Activated T-helper 1 cell treated with anti-CD3 and anti-CD28 coated beads, Interleukin-12 subunit alpha, Interleukin-12 subunit beta, Interleukin-2, Interleukin-4 antibody, amounts not matched to agents 30 ng/mL and 10 ng/mL and 1 ng/mL, durations not matched to agents 14 hours and 24 hours and 36 hours (primary cell): ENCODE measurements around the gene HSD11B1. TPM values are rescaled to one million over a fixed set of nuclear protein-coding genes. Genes with fewer than 3 reads are reported as not detected.

Source experiments
- DNase-seq: peaks from one replicate; pipeline ENCODE4 v3.0.0; 2021; ENCODE audit warnings: low spot score
- H3K27ac Mint-ChIP-seq: one replicate; pipeline ENCODE4 v1.8.0; 2021; ENCODE audit warnings: mild to moderate bottlenecking, mixed read lengths
- H3K27me3 Mint-ChIP-seq: one replicate; pipeline ENCODE4 v1.8.0; 2022; ENCODE audit warnings: mild to moderate bottlenecking, moderate library complexity, mixed read lengths; ENCODE audit not compliant: insufficient read depth
- H3K36me3 Mint-ChIP-seq: one replicate; pipeline ENCODE4 v1.8.0; 2021; ENCODE audit warnings: low read depth, mixed read lengths
- H3K4me1 Mint-ChIP-seq: one replicate; pipeline ENCODE4 v1.8.0; 2021; ENCODE audit warnings: low read depth, mixed read lengths
- H3K4me3 Mint-ChIP-seq: one replicate; pipeline ENCODE4 v1.8.0; 2021; ENCODE audit warnings: mild to moderate bottlenecking, moderate library complexity, mixed read lengths
- H3K9me3 Mint-ChIP-seq: one replicate; pipeline ENCODE4 v1.8.0; 2021; ENCODE audit warnings: mixed read lengths
- intact Hi-C: fragments of 100-400 bp; cut with micrococcal nuclease; formaldehyde crosslinking; loops from one replicate; pipeline ENCODE4 v1.15.1; 2024
- total RNA-seq: library from RNA; stranded (reverse); gene quantifications from 2 replicates; pipeline ENCODE4 v1.2.3, GENCODE V29; 2022

Gene HSD11B1
- 15.9 and 17.9 TPM in 2 replicates for total RNA-seq

- Mint-ChIP-seq H3K27ac (peak within 1 kb of the TSS; percentile 80), H3K4me3 (peak within 1 kb of the TSS; percentile 58), H3K27me3 (no peaks in the 10 kb centered on the region), H3K9me3 (no peaks in the 10 kb centered on the region), H3K4me1 (peaks cover 72% of the 10 kb centered on the region), H3K36me3 (peaks cover 37% of the 10 kb centered on the region)
- DNase-seq, result no peak
- intact Hi-C loops, result loop anchor here (1.0 kb wide), 2 partner anchors 13 to 45 kb away; no protein-coding TSS in a partner anchor
Measured at GRCh38 chr1:209704584-209704983, at the start of gene HSD11B1. TSS of gene HSD11B1 (plus strand) at chr1:209704846. CDS start at chr1:209704943, 97 bp downstream.

GRCh38 chr1:209655411-209656231 is 49.0 kb upstream of the HSD11B1 start:
- Mint-ChIP-seq H3K4me1 (peaks cover 78% of the 10 kb centered on the region), H3K27ac (no peak overlapping the region), H3K36me3 (peaks cover 2% of the 10 kb centered on the region), H3K27me3 (no peaks in the 10 kb centered on the region), H3K4me3 (no peak overlapping the region), H3K9me3 (no peaks in the 10 kb centered on the region)
- intact Hi-C loops, result no loop called here
- no peak for DNase-seq

- Mint-ChIP-seq H3K27ac (peak overlapping the region; percentile 54), H3K4me3 (no peak overlapping the region), H3K36me3 (peaks cover 4% of the 10 kb centered on the region), H3K27me3 (no peaks in the 10 kb centered on the region), H3K9me3 (no peaks in the 10 kb centered on the region), H3K4me1 (peaks cover 69% of the 10 kb centered on the region)
- DNase-seq, result no peak
- intact Hi-C loops, result no loop called here
Measured at GRCh38 chr1:209657140-209657879, 47.3 kb upstream of the HSD11B1 start.

- intact Hi-C loops, result no loop called here
- H3K4me3 Mint-ChIP-seq, result no peak overlapping the region
- no peaks in the 10 kb centered on the region for H3K27me3 Mint-ChIP-seq
- no peaks in the 10 kb centered on the region for H3K9me3 Mint-ChIP-seq
- H3K4me1 Mint-ChIP-seq, result peaks cover 63% of the 10 kb centered on the region
- H3K36me3 Mint-ChIP-seq, result peaks cover 6% of the 10 kb centered on the region
- no peak for DNase-seq
- H3K27ac Mint-ChIP-seq, result no peak overlapping the region
Measured at GRCh38 chr1:209657918-209658317, 46.7 kb upstream of the HSD11B1 start.

- Mint-ChIP-seq H3K4me3 (peak overlapping the region; percentile 16), H3K27me3 (no peaks in the 10 kb centered on the region), H3K4me1 (peaks cover 53% of the 10 kb centered on the region), H3K9me3 (no peaks in the 10 kb centered on the region), H3K27ac (peak overlapping the region; percentile 88), H3K36me3 (peaks cover 17% of the 10 kb centered on the region)
- intact Hi-C loops, result loop anchor here (1.0 to 2.0 kb wide), 4 partner anchors 9 to 64 kb away; no protein-coding TSS in a partner anchor
- DNase-seq, result no peak
Measured at GRCh38 chr1:209659909-209660308, 44.7 kb upstream of the HSD11B1 start.

- Mint-ChIP-seq H3K27ac (no peak overlapping the region), H3K36me3 (peaks cover 19% of the 10 kb centered on the region), H3K4me3 (no peak overlapping the region), H3K9me3 (no peaks in the 10 kb centered on the region), H3K27me3 (no peaks in the 10 kb centered on the region), H3K4me1 (peaks cover 56% of the 10 kb centered on the region)
- no peak for DNase-seq
- intact Hi-C loops, result loop anchor here (2.0 kb wide), 1 partner anchor 32 kb away; no protein-coding TSS in a partner anchor
Measured at GRCh38 chr1:209661071-209661470, 43.6 kb upstream of the HSD11B1 start.

- DNase-seq, result no peak
- H3K27ac Mint-ChIP-seq, result no peak overlapping the region
- H3K4me1 Mint-ChIP-seq, result peaks cover 43% of the 10 kb centered on the region
- H3K9me3 Mint-ChIP-seq, result no peaks in the 10 kb centered on the region
- H3K4me3 Mint-ChIP-seq, result no peak overlapping the region
- no peaks in the 10 kb centered on the region for H3K27me3 Mint-ChIP-seq
- peaks cover 19% of the 10 kb centered on the region for H3K36me3 Mint-ChIP-seq
- intact Hi-C loops, result no loop called here
Measured at GRCh38 chr1:209662879-209663327, 41.7 kb upstream of the HSD11B1 start.

- peaks cover 34% of the 10 kb centered on the region for H3K4me1 Mint-ChIP-seq
- H3K4me3 Mint-ChIP-seq, result no peak overlapping the region
- no peaks in the 10 kb centered on the region for H3K27me3 Mint-ChIP-seq
- intact Hi-C loops, result no loop called here
- no peak overlapping the region for H3K27ac Mint-ChIP-seq
- H3K9me3 Mint-ChIP-seq, result peaks cover 9% of the 10 kb centered on the region
- DNase-seq, result no peak
- peaks cover 24% of the 10 kb centered on the region for H3K36me3 Mint-ChIP-seq
Measured at GRCh38 chr1:209667103-209667502, 37.5 kb upstream of the HSD11B1 start.

GRCh38 chr1:209667708-209668107 is 36.9 kb upstream of the HSD11B1 start:
- Mint-ChIP-seq H3K27me3 (no peaks in the 10 kb centered on the region), H3K4me3 (no peak overlapping the region), H3K4me1 (peaks cover 38% of the 10 kb centered on the region), H3K9me3 (peaks cover 9% of the 10 kb centered on the region), H3K36me3 (peaks cover 24% of the 10 kb centered on the region), H3K27ac (no peak overlapping the region)
- intact Hi-C loops, result no loop called here
- no peak for DNase-seq

GRCh38 chr1:209670441-209671082 is 34.1 kb upstream of the HSD11B1 start:
- no peak for DNase-seq
- H3K27ac Mint-ChIP-seq, result peak overlapping the region; percentile 85
- H3K9me3 Mint-ChIP-seq, result peaks cover 9% of the 10 kb centered on the region
- H3K4me1 Mint-ChIP-seq, result peaks cover 48% of the 10 kb centered on the region
- intact Hi-C loops, result loop anchor here (10.0 kb wide), 1 partner anchor 264 kb away; the partner anchor contains the start of gene SYT14
- peak overlapping the region; percentile 15 for H3K4me3 Mint-ChIP-seq
- H3K36me3 Mint-ChIP-seq, result peaks cover 18% of the 10 kb centered on the region
- no peaks in the 10 kb centered on the region for H3K27me3 Mint-ChIP-seq

- intact Hi-C loops, result loop anchor here (1.0 to 10.0 kb wide), 11 partner anchors 13 to 262 kb away; partner anchors contain the start of genes SYT14, TRAF3IP3 and UTP25
- Mint-ChIP-seq H3K27ac (peak overlapping the region; percentile 94), H3K4me1 (peaks cover 70% of the 10 kb centered on the region), H3K27me3 (peaks cover 2% of the 10 kb centered on the region), H3K9me3 (peaks cover 9% of the 10 kb centered on the region), H3K4me3 (peak overlapping the region; percentile 92), H3K36me3 (peaks cover 36% of the 10 kb centered on the region)
- peak; percentile 63 for DNase-seq
Measured at GRCh38 chr1:209672705-209673630, 31.7 kb upstream of the HSD11B1 start.
